GM18505 (cell line): ENCODE data around the gene TJAP1.
"Not testable (repeated sequence)": the region's sequence is repeated elsewhere in the genome, so short reads cannot be mapped to it uniquely, and the experiment has no call there.

Source experiments
- ATAC-seq: cut with Tn5 transposase; IDR thresholded peaks from one replicate; pipeline ENCODE4 v1.9.1; 2021; ENCODE audit not compliant: unreplicated experiment
- POLR2A ChIP-seq: IDR thresholded peaks from 4 replicates; pipeline ENCODE4 v1.6.1; 2011; ENCODE audit warnings: borderline replicate concordance; ENCODE audit not compliant: insufficient read depth, insufficient read length; ENCODE audit errors: extremely low read depth

TJAP1 gene

DNA sequence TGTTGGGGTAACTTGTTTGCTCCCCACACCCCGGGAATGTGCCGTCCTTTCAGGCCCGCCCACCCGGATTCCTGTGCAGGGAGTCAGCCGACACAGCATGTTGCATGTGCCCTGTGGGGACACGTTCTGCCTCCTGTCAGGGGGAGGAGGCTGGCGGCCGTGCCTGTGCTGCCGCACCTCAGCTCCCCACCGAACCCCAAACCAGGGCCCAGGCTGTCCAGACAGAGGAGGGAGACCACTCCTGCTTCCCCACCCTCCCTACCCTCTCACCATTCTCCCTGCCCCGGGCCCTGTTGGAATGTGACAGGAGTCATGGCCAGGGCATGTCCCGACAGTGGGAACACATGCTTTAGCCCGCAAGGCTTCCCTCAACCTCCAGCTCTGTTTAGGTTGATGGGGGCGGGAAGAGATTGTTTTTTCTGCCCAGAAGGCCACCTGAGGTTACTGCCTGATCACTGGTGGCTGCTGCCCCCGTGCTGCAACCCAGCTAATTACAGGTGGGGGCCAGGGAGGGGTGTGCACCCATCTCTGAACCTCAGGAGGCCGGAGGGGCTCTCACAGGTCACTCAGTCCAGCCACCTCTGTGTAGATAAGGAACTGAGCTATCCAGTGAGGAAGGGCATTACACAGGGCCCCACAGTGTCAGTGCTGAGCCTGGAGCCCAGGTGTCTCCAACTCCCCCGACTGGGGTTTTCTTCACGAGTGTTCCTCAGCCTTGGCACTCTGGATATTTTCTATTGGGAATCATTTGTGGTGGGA, 19.2 kb downstream of the TJAP1 start:
- no peak for TF ChIP-seq POLR2A
- ATAC-seq: no peak

DNA sequence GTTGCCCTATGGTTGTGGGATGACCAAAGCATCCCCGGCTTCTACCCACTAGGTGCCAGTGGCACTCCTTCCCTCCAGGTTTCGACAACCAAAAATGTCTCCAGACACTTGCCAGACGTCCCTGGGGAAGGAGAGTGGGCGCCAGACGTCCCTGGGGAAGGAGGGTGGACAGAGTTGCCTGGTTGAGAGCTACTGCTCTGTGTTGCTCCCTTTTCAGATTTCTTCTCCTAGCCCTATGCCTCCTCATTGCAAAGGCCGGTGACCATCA, 19.7 kb downstream of the TJAP1 start:
- TF ChIP-seq POLR2A: no peak
- no peak for ATAC-seq

DNA sequence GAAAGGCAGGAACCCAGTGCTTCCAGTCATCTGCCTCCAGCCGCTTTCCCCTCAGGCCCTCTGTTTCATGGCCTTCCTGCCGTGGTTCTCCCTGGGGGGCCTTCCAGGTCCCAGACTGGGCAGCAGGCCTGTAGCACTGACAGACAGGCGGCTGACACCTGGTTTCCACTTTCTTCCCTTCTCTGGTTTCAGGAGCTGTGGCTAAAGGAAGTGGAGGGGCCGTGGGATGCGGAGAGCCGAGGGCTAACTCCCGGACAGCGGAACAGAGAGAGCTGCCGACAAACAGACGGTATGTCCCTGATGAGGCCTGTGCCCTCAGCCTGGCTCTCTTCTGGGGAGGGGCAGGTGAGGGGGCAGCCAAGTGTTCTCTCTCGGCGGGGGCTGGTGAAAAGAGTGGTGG, 20.3 kb downstream of the TJAP1 start:
- TF ChIP-seq POLR2A: no peak
- no peak for ATAC-seq

- not testable (repeated sequence) for ATAC-seq
Measured at GRCh38 chr6:43498291-43498690, 20.9 kb downstream of the TJAP1 start.

GRCh38 chr6:43499028-43499815, 21.9 kb downstream of the TJAP1 start:
- ATAC-seq: no peak

DNA sequence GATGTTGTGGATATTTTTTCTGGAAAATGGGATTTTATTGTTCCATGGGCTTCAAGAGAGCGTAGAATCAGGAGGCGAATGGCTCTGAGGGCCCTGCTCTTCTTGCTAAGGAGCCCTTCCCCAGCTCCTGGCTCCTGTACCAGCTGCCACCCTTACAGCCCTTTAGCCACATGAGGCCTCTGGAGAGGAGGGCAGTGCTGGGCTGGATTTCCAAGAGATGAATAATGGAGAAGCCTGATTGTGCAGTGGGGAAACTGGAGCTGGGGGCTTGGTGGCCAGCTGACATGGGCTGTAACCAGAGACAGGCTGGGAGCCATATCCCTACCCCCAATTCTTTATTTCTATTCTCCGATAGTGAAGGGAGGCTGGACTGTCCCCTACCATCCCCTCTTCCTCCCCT, 23.6 kb downstream of the TJAP1 start:
- ATAC-seq: no peak
- TF ChIP-seq POLR2A: no peak

More at GRCh38 chr6:43499028-43499815, 21.9 kb downstream of the TJAP1 start:
- TF ChIP-seq POLR2A: no peak

DNA sequence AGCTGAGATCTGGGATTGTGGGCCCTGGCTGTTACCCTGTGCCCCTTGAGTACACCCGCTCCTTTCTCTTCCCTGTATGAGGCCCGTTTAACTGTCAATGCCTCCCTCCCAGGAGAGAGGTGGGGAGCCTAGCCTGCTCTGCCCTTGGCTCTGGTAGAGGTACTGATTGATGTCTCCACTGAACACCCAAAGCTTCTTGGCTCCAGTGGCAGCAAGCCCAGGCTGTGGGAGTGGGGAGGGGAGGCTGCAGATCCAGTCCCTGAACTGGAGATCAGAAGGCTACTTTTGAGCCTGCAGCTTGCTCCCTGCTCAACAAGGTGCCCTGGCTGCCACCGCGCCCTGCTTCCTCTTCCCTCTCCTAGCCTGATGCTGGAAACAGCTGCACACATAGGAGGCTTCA, 25.3 kb downstream of the TJAP1 start:
- no peak for ATAC-seq
- no peak for TF ChIP-seq POLR2A

DNA sequence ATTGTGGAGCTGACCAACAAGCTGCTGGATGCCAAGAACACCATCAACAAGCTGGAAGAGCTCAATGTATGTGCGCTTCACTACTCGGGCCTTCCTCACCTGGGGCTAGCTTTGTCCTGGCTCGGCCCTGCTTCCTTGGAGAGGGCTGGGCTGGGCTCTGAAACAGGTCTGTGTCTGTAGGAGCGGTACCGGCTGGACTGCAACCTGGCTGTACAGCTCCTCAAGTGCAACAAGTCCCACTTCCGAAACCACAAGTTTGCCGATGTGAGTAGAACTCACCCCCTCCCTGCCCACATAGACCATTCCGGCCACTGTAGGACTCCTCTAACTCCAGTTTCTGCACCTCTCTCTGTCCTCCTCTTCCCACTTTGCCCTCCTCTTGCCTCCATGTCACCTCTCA, 26.1 kb downstream of the TJAP1 start:
- no peak for ATAC-seq
- TF ChIP-seq POLR2A: no peak

DNA sequence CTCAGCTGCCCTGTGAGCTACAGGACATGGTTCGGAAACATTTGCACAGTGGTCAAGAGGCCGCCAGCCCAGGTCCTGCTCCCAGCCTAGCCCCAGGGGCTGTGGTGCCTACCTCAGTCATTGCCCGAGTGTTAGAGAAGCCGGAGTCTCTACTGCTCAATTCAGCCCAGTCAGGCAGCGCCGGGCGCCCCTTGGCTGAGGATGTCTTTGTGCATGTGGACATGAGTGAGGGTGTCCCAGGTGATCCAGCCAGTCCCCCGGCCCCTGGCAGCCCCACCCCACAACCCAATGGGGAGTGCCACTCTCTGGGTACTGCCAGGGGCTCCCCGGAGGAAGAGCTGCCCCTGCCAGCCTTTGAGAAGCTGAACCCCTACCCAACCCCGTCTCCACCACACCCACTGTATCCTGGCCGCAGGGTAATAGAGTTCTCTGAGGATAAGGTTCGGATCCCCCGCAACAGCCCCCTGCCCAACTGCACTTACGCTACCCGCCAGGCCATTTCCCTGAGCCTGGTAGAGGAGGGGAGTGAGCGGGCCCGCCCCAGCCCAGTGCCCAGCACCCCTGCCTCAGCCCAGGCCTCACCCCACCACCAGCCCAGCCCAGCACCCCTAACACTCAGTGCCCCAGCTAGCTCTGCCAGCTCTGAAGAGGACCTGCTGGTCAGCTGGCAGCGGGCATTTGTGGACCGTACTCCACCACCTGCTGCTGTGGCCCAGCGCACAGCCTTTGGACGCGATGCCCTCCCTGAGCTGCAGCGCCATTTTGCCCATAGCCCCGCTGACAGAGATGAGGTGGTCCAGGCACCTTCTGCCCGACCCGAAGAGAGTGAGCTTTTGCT, 27.6 kb downstream of the TJAP1 start:
- no peak for ATAC-seq
- no peak for TF ChIP-seq POLR2A

DNA sequence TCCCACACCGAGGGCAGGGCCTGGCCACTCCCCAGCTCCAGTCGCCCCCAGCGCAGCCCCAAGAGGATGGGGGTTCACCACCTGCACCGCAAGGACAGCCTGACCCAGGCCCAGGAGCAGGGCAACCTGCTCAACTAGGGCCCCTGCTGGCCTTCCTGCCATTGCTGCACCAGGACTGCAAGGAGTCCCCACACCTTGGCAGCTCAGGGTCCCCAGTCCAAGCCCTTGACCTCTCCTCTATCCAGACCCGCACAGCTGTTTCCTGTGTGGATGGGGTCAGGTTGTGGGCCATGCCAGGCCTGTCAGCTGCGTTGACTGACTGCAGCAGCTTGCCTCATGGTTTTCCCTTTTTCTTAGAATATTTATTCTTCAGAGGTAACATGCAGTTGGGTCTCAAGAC, 28.3 kb downstream of the TJAP1 start:
- ATAC-seq: no peak
- TF ChIP-seq POLR2A: no peak

- TF ChIP-seq POLR2A: no peak
- no peak for ATAC-seq
Measured at GRCh38 chr6:43506171-43506570, 28.8 kb downstream of the TJAP1 start.

GRCh38 chr6:43506667-43507471, 29.5 kb downstream of the TJAP1 start:
- no peak for ATAC-seq
- TF ChIP-seq POLR2A: peak; percentile 36
